Heart left ventricle (tissue), 13 donors: ENCODE data around the gene HNRNPL.

Source experiments
- POLR2A ChIP-seq, 2 donors: fragments of 450-650 bp; IDR thresholded peaks; one replicate each; pipeline ENCODE4 v1.6.1; 2017; ENCODE audit warnings: antibody characterized with exemption in 2 of 2, mild to moderate bottlenecking in 2 of 2, moderate library complexity in 2 of 2
- TF ChIP-seq, protein P1 (sequence below), 12 donors: fragments of 200-600 bp; sonication (generic) in 4 of 12; IDR thresholded peaks; one replicate each; pipeline versions ENCODE4 v1.5.0 to v1.8.0; 2018 to 2022; ENCODE audit warnings: antibody characterized with exemption in 12 of 12, mild to moderate bottlenecking in 5 of 12
- donor health status: ischemic (EF 13 %, LVEDD 7.1; RV severe dilation, severe dysfunction).
- donor health status: DM: no; HTN: yes; CAD: no.
- donor health status: DM: no; HTN: no; CAD: no.
- donor health status: ischemic (EF 25% LVEDD 6.9; RV normal size, moderate dysfunction).
- donor health status: ischemic (EF 25% LVEDD 5.7; RV mildly dilated, moderate dysfunction).
- donor health status: ischemic (EF 35%, LVEDD 5.7; RV mildly dilated, moderate dysfunction).
- donor health status: nonischemic (EF 11% LVEDD 7.7; RV severe dilation, severe dysfunction).
- donor health status: DM: yes; HTN: yes; CAD: no.
- donor health status: PGD.
- donor health status: ischemic (EF 29% LVEDD 5.4; RV normal size, mild dysfunction).
- donor health status: nonischemic (EF 23%, LVEDD 6.1; RV moderate dilation, normal function).

DNA sequence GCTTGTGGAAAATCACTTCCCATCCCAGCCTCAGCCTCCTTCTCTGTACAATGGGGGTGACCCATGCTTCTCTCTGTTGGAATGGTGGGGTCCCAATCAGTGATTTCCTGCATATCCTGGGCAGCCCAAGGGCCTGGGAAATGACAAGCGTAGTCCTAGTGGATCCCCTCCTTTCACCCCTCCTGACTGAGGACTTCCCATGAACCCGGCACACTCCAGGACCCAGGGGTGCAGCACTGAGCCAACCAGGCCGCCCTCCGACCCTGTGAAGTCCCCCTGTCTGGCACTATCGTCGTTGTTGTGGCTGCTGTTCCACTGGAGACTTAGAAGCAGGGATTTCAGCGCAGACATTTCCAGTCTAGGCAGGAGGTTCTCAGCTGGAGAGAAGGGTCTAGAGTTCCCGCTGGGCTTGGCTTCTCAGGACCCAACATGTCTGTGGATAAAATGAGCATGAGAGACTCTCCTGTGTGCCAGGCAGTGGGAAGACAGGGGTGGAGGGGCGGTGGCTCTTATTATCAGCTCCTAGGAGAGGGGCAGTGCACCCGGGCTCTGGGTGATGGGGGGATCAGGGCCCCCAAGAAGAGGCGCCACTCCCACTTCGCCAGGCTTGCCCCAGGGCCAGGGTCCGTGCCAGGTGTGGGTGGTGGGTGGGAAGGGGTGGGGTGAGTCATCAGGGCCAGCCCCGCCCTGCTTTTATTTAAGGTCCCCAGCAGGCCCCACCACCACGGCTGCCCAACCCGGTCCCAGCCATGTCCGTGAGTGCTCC lies 61.1 kb downstream of the HNRNPL start, which contains the start of gene LGALS7B:
- TF ChIP-seq, protein P1, sequence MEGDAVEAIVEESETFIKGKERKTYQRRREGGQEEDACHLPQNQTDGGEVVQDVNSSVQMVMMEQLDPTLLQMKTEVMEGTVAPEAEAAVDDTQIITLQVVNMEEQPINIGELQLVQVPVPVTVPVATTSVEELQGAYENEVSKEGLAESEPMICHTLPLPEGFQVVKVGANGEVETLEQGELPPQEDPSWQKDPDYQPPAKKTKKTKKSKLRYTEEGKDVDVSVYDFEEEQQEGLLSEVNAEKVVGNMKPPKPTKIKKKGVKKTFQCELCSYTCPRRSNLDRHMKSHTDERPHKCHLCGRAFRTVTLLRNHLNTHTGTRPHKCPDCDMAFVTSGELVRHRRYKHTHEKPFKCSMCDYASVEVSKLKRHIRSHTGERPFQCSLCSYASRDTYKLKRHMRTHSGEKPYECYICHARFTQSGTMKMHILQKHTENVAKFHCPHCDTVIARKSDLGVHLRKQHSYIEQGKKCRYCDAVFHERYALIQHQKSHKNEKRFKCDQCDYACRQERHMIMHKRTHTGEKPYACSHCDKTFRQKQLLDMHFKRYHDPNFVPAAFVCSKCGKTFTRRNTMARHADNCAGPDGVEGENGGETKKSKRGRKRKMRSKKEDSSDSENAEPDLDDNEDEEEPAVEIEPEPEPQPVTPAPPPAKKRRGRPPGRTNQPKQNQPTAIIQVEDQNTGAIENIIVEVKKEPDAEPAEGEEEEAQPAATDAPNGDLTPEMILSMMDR (IDR thresholded peaks at IDR 0.05): no peak
- no peak for TF ChIP-seq POLR2A (IDR thresholded peaks at IDR 0.05)
